Karpas-422 (cell line): ENCODE measurements around the gene RXFP2. TPM values are rescaled to one million over a fixed set of nuclear protein-coding genes. Genes with fewer than 3 reads are reported as not detected.

Source experiments
- DNase-seq: peaks from one replicate; pipeline ENCODE4 v3.0.0-alpha.2; 2015
- H2AFZ ChIP-seq: fragments of 200-600 bp; sonication (generic); 2 replicates; pipeline ENCODE4 v1.6.1; 2014; ENCODE audit warnings: antibody characterized with exemption, low read length, mixed read lengths
- H3K27ac ChIP-seq: fragments of 200-600 bp; sonication (generic); 2 replicates; pipeline ENCODE4 v1.5.1; 2014; ENCODE audit warnings: mild to moderate bottlenecking, low read length, moderate library complexity
- H3K27me3 ChIP-seq: fragments of 200-600 bp; sonication (generic); 2 replicates; pipeline ENCODE4 v1.6.1; 2014; ENCODE audit warnings: low read length, mixed read lengths
- H3K36me3 ChIP-seq: fragments of 200-600 bp; sonication (generic); 2 replicates; pipeline ENCODE4 v1.6.1; 2014; ENCODE audit warnings: low read length, mixed read lengths; ENCODE audit not compliant: insufficient read depth
- H3K4me1 ChIP-seq: fragments of 200-600 bp; sonication (generic); 2 replicates; pipeline ENCODE4 v1.6.1; 2014; ENCODE audit warnings: mild to moderate bottlenecking, low read length, mixed read lengths
- H3K4me2 ChIP-seq: fragments of 200-600 bp; sonication (generic); 2 replicates; pipeline ENCODE4 v1.6.1; 2014; ENCODE audit warnings: low read length, low read depth, mild to moderate bottlenecking; ENCODE audit not compliant: poor library complexity, severe bottlenecking
- H3K4me3 ChIP-seq: fragments of 200-600 bp; sonication (generic); 2 replicates; pipeline ENCODE4 v1.5.1; 2014; ENCODE audit warnings: mild to moderate bottlenecking, antibody characterized with exemption, low read length, mixed read lengths
- H3K79me2 ChIP-seq: fragments of 200-600 bp; sonication (generic); 2 replicates; pipeline ENCODE4 v1.6.1; 2014; ENCODE audit warnings: mild to moderate bottlenecking, low read length, mixed read lengths
- H3K9ac ChIP-seq: fragments of 200-600 bp; sonication (generic); 2 replicates; pipeline ENCODE4 v1.6.0; 2014; ENCODE audit warnings: low read length
- H3K9me2 ChIP-seq: fragments of 200-600 bp; sonication (generic), shearing (Covaris generic); replicated peaks from 2 replicates; pipeline ENCODE4 v1.6.0; 2014; ENCODE audit warnings: mild to moderate bottlenecking, low read length, moderate library complexity; ENCODE audit not compliant: insufficient read depth
- H3K9me3 ChIP-seq: fragments of 300-700, 200-600 bp; sonication (generic); 2 replicates; pipeline ENCODE4 v1.6.1; 2014; ENCODE audit warnings: low read length, mixed read lengths
- H4K20me1 ChIP-seq: fragments of 200-600 bp; sonication (generic); 2 replicates; pipeline ENCODE4 v1.6.1; 2014; ENCODE audit warnings: mild to moderate bottlenecking, antibody characterized with exemption, low read length, low read depth; ENCODE audit not compliant: insufficient read depth
- total RNA-seq: library from RNA; depleted of rRNA; stranded (reverse); fragments of >200 nt; shearing (Covaris generic); gene quantifications from 2 replicates; pipeline ENCODE4 v1.2.3, GENCODE V29; 2014; ENCODE audit warnings: low replicate concordance

RXFP2 gene
- total RNA-seq, 1 experiment from 2014 or later = not detected

DNA sequence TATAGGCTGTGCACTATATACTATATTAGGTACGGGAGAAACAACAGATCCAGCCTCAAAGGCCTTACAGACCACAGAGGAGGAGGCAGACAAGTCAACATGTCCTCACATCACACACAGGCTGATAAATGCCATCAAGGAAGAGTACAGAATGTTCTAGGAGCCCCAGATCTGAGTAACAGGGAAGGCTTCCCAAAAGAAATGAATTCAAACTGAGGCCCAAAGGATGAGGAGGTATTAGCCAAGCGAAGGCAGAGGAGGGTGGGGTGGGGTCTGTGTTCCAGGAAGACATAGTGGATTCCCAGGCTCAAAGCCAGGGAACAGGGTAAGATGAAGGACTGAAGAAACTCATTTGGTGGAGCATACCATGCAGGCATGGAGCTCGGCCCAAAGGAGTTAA, 55.1 kb downstream of the RXFP2 start:
- no peaks in the 10 kb centered on the region for H3K9me2 ChIP-seq
- no peaks in the 10 kb centered on the region for H3K4me1 ChIP-seq
- H3K27me3 ChIP-seq = no peaks in the 10 kb centered on the region
- H4K20me1 ChIP-seq = no peaks in the 10 kb centered on the region
- H3K27ac ChIP-seq = no peak overlapping the region
- DNase-seq = no peak
- no peaks in the 10 kb centered on the region for H3K9me3 ChIP-seq
- no peaks in the 10 kb centered on the region for H3K79me2 ChIP-seq
- H3K4me3 ChIP-seq = no peak overlapping the region
- no peaks in the 10 kb centered on the region for H3K36me3 ChIP-seq
- no peak overlapping the region for H2AFZ ChIP-seq
- H3K4me2 ChIP-seq = no peak overlapping the region
- no peak overlapping the region for H3K9ac ChIP-seq

DNA sequence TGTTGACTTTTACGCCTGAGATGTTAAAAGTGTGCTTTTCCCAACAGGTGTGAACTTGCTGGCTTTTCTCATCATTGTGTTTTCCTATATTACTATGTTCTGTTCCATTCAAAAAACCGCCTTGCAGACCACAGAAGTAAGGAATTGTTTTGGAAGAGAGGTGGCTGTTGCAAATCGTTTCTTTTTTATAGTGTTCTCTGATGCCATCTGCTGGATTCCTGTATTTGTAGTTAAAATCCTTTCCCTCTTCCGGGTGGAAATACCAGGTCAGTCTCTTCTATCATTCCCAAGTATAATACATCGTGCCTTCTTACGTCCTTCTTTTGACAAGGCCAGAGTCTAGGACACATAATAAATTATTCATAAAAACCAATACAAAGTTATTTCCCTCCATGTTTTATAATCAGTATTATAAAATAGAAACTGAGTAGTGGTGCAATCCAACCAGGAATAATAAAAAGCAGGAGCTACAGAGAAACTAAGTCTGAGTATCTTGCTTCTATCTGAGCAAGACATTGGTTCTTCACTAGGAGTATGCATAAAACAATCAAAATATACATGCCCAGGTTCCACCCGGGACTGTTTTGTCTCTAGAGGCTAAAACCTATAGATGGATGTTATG, 57.9 kb downstream of the RXFP2 start:
- no peak overlapping the region for H2AFZ ChIP-seq
- H3K4me1 ChIP-seq = no peaks in the 10 kb centered on the region
- no peak overlapping the region for H3K4me2 ChIP-seq
- no peak overlapping the region for H3K4me3 ChIP-seq
- H4K20me1 ChIP-seq = no peaks in the 10 kb centered on the region
- no peak for DNase-seq
- no peaks in the 10 kb centered on the region for H3K27me3 ChIP-seq
- no peaks in the 10 kb centered on the region for H3K79me2 ChIP-seq
- no peaks in the 10 kb centered on the region for H3K9me3 ChIP-seq
- H3K9ac ChIP-seq = no peak overlapping the region
- H3K27ac ChIP-seq = no peak overlapping the region
- no peaks in the 10 kb centered on the region for H3K9me2 ChIP-seq
- no peaks in the 10 kb centered on the region for H3K36me3 ChIP-seq

DNA sequence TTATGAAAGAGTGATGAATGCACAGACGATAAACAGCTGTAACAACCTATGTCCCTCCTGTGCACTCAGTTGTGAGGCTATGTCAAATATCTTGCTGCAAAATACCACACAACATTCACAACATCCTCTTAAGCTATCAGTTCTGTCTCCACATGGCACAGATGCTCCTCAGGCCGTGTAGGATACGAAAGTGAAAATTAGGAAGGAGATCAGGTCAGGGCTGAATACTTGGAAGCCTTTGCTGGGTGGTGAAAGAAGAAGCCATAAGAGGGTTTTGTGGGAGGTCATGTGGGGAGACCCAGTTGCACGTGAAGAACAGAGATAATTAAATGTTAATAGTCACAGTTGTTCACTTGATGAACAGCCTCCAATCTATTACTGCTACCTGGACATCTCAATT, 58.9 kb downstream of the RXFP2 start:
- Histone ChIP-seq H3K36me3 (no peaks in the 10 kb centered on the region), H4K20me1 (no peaks in the 10 kb centered on the region), H3K4me3 (no peak overlapping the region), H3K9me3 (no peaks in the 10 kb centered on the region), H3K27ac (no peak overlapping the region), H3K4me1 (no peaks in the 10 kb centered on the region), H3K27me3 (no peaks in the 10 kb centered on the region), H3K9me2 (no peaks in the 10 kb centered on the region), H3K4me2 (no peak overlapping the region), H3K79me2 (no peaks in the 10 kb centered on the region), H2AFZ (peak overlapping the region; percentile 27; the same call in 1 of the 2 replicates), H3K9ac (no peak overlapping the region)
- DNase-seq = no peak

DNA sequence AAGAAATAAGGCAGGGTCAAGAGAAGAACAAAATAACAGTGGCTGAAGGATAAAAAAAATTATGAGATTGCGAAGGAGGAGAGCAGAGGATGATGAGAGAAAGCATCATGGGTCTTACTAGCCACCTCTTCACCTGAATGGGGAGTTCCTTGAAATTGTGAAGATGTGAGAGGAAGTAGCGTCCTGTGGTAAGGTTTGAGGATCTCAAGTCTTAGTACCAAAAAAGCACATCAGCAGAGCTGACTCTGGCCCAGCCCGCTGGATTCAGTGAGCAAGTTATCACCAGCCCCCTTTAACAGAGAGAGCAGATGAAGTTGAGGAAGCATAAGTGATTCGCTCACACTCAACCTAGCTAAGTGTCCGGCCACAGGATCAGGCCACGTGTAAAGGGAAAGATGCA, 61.8 kb downstream of the RXFP2 start:
- Histone ChIP-seq H3K4me2 (no peak overlapping the region), H3K27me3 (no peaks in the 10 kb centered on the region), H3K27ac (no peak overlapping the region), H3K9me2 (no peaks in the 10 kb centered on the region), H3K36me3 (no peaks in the 10 kb centered on the region), H3K9me3 (no peaks in the 10 kb centered on the region), H4K20me1 (no peaks in the 10 kb centered on the region), H3K4me1 (no peaks in the 10 kb centered on the region), H3K9ac (no peak overlapping the region), H2AFZ (no peak overlapping the region), H3K79me2 (no peaks in the 10 kb centered on the region), H3K4me3 (no peak overlapping the region)
- DNase-seq = no peak

DNA sequence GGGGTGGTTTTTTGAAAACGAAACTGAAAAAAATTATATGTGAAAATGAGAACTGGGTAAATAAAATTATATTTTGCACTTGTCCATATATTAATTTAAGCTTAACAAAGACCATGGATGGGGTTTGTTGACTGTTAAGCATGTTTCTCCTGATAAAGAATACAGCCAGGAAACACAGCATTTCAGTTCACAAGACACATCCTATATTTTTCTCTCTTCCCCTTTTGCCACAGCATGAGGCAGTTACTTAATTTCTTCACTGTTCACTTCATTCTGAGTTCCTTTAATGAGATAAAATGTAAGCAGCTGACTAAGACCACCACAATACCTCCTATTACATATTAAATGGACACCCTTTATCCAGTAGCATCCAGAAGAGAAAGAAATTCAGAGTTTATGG, 64.0 kb downstream of the RXFP2 start:
- Histone ChIP-seq H4K20me1 (no peaks in the 10 kb centered on the region), H3K9me3 (no peaks in the 10 kb centered on the region), H3K4me1 (no peaks in the 10 kb centered on the region), H3K36me3 (no peaks in the 10 kb centered on the region), H3K27me3 (no peaks in the 10 kb centered on the region), H3K9me2 (no peaks in the 10 kb centered on the region), H3K4me3 (no peak overlapping the region), H3K4me2 (no peak overlapping the region), H3K9ac (no peak overlapping the region), H2AFZ (no peak overlapping the region), H3K79me2 (no peaks in the 10 kb centered on the region), H3K27ac (no peak overlapping the region)
- no peak for DNase-seq

DNA sequence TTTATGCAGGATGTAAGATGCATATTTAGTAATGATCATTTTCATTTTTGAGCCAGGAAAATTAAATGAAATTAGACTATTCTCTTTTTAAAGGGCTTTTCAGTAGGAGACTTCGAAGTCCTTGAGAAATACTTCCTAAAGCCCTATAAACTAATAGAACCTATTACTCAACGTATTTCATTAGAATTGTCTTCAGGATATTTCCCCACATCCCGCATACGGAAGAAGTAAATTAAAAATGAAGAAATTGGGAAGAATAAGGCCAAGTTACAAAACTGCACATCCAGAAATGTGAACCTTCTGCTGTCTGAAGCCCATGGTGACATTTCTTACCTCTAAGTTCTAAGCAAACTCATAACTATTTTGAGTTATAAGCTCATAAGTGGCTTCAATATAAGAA, 66.5 kb downstream of the RXFP2 start:
- Histone ChIP-seq H3K4me1 (no peaks in the 10 kb centered on the region), H3K27me3 (no peaks in the 10 kb centered on the region)
- DNase-seq = no peak

DNA sequence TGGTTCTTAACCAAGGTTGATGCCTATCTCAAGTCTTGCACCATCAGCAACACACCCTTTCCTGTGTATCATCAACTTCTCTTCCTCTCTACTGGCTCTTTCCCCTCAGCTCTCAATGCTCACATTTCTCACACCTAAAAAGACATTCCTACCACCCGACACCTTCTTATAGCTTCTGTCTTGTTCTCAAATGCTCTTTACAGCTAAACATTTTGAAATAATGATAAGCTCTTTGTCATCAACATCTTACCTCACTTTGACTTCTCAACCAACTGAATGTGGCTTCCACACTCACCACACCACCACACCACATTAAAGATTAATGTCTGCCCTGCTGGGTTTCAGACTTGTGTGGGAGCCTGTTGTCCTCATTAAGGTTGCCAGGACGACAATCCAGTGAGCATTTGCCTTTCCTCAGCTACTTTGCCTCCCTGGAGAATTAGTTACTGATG, 67.8 kb downstream of the RXFP2 start:
- Histone ChIP-seq H3K9me2 (no peaks in the 10 kb centered on the region), H3K9me3 (no peaks in the 10 kb centered on the region), H3K79me2 (no peaks in the 10 kb centered on the region), H3K9ac (no peak overlapping the region), H3K4me1 (no peaks in the 10 kb centered on the region), H3K4me2 (no peak overlapping the region), H3K4me3 (no peak overlapping the region), H3K27me3 (no peaks in the 10 kb centered on the region), H2AFZ (no peak overlapping the region), H3K36me3 (no peaks in the 10 kb centered on the region), H3K27ac (no peak overlapping the region), H4K20me1 (no peaks in the 10 kb centered on the region)
- DNase-seq = no peak

More for the DNA sequence above, 66.5 kb downstream of the RXFP2 start:
- Histone ChIP-seq H4K20me1 (no peaks in the 10 kb centered on the region), H3K79me2 (no peaks in the 10 kb centered on the region), H2AFZ (no peak overlapping the region), H3K36me3 (no peaks in the 10 kb centered on the region), H3K4me2 (no peak overlapping the region), H3K9me2 (no peaks in the 10 kb centered on the region), H3K9me3 (no peaks in the 10 kb centered on the region), H3K27ac (no peak overlapping the region), H3K9ac (no peak overlapping the region), H3K4me3 (no peak overlapping the region)

DNA sequence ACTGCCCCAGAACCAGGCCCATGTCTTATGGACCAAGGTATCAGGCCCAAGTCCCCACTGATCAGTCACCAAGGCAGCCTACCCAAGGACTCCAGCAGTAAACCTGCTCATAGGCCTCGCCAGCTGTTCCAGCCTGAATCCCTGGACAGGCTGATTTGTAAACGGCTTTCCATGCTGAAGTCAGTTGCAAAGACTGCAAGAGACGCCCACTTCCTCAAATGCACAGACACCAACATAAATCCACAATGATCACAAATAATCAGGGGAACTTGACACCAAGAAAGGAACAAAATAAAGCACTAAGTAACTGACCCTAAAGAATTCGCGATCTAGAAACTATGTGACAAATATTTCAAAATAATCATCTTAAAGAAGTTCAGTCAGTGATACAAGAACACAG, 75.2 kb downstream of the RXFP2 start:
- H2AFZ ChIP-seq = no peak overlapping the region
- no peaks in the 10 kb centered on the region for H3K79me2 ChIP-seq

More for the DNA sequence above, 75.2 kb downstream of the RXFP2 start:
- H3K9me3 ChIP-seq = no peaks in the 10 kb centered on the region
- no peak overlapping the region for H3K27ac ChIP-seq
- H3K27me3 ChIP-seq = no peaks in the 10 kb centered on the region
- no peak for DNase-seq
- no peaks in the 10 kb centered on the region for H3K36me3 ChIP-seq
- no peak overlapping the region for H3K4me3 ChIP-seq
- no peaks in the 10 kb centered on the region for H4K20me1 ChIP-seq
- H3K4me1 ChIP-seq = no peaks in the 10 kb centered on the region
- H3K9me2 ChIP-seq = no peaks in the 10 kb centered on the region; the same call in 1 of the 2 replicates
- no peak overlapping the region for H3K4me2 ChIP-seq
- H3K9ac ChIP-seq = no peak overlapping the region
